GM10248 (cell line): ENCODE measurements around the gene CELA3B.
"Not testable (repeated sequence)": the region's sequence is repeated elsewhere in the genome, so short reads cannot be mapped to it uniquely, and the experiment has no call there.

Experiments
- CTCF ChIA-PET: fragments of 300-600 bp; sonication (Branson Sonifier 250); formaldehyde crosslinking; extraction: SDS; loops from one replicate; lab custom pipeline; 2021; ENCODE audit warnings: antibody characterized with exemption; lab: Yijun Ruan, JAX
- POLR2A ChIA-PET: fragments of 350-650 bp; sonication (Branson Sonifier 250); formaldehyde crosslinking; extraction: SDS; loops from one replicate; lab custom pipeline; 2020; ENCODE audit warnings: antibody characterized with exemption; lab: Yijun Ruan, JAX
- DNase-seq: peaks from one replicate; pipeline ENCODE4 v3.0.0; 2012; ENCODE audit errors: extremely low spot score
- CTCF ChIP-seq: IDR thresholded peaks from 2 replicates; pipeline ENCODE4 v1.5.1; 2012; ENCODE audit warnings: mild to moderate bottlenecking, low read depth; ENCODE audit errors: extremely low read depth, missing control alignments, control extremely low read depth

Gene CELA3B

GRCh38 chr1:21966247-21967000 lies 10.4 kb upstream of the CELA3B start:
- no peak for DNase-seq
- TF ChIP-seq CTCF = no peak
- ChIA-PET CTCF (interaction anchor here (1.3 kb wide), 1 partner anchor 18 kb away, joined by 3 read pairs; no protein-coding TSS in a partner anchor), POLR2A (no interaction called here)

GRCh38 chr1:21967216-21967615 lies 9.6 kb upstream of the CELA3B start:
- POLR2A ChIA-PET, CTCF ChIA-PET, DNase-seq: not testable (repeated sequence)

- POLR2A ChIA-PET, DNase-seq, CTCF ChIA-PET: not testable (repeated sequence)
Measured at GRCh38 chr1:21969066-21969465, 7.8 kb upstream of the CELA3B start.

- DNase-seq, POLR2A ChIA-PET, CTCF ChIA-PET: not testable (repeated sequence)
Measured at GRCh38 chr1:21970523-21970922, 6.3 kb upstream of the CELA3B start.

- POLR2A ChIA-PET, CTCF ChIA-PET, DNase-seq: not testable (repeated sequence)
Measured at GRCh38 chr1:21972973-21973441, 3.8 kb upstream of the CELA3B start.

DNA sequence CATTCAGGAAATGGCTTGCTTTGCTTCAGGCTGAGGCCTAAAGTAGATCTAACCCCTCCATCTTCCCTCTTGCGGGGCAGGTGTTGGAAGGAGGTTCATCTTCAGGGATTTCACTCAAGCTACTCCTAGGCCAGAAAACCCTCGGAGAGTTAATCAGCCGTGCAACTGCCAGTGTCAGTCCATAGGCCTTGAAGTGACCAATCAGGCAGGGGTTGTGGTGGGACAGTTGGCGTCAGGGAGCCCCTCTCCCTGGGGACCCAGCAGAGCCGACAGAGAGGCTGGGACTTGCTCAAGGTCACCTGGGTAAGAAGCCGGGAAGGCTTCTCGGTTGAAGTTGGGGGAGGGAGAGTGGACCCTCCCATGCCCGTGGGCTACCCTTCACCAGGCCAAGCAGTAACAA lies 2.9 kb upstream of the CELA3B start:
- POLR2A ChIA-PET, CTCF ChIA-PET, DNase-seq: not testable (repeated sequence)

DNA sequence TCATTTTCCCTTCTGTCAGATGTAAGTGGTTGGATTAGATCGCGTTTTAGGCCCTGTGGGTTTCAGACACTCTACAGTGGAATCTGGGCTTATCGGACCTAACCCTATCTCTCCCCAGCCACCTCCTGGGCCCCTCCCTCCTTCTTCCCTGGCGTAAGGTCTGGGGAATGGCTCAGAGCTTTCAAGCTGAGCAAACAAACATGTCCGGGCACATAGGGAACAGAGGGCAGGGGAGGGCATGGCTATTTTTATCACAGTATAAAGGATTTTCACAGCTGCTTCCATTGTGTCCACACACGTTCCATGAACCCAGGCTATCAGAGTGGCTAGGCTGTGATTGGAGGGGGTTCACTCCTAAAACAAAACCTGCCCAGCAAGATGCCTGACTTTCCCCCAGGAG lies 2.1 kb upstream of the CELA3B start:
- CTCF ChIA-PET, DNase-seq, POLR2A ChIA-PET: not testable (repeated sequence)

GRCh38 chr1:21975296-21975695 lies 1.5 kb upstream of the CELA3B start:
- CTCF ChIA-PET, DNase-seq, POLR2A ChIA-PET: not testable (repeated sequence)

DNA sequence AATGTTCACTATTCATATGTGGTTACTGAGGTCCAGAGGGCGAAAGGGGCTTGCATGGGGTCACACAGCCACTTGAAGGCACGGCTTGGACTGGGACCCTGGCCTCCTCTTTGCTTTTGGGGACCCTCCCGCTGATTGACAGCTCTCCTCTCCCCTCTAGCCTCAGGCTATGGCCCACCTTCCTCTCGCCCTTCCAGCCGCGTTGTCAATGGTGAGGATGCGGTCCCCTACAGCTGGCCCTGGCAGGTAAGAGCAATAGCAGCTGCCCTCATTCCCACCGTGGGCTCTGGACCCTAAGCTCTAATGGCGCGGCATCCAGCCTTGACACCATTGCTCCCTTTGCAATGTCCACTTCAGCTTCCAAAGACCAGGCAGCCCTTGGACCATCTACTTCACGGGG lies 1.4 kb downstream of the CELA3B start:
- DNase-seq, POLR2A ChIA-PET, CTCF ChIA-PET: not testable (repeated sequence)

DNA sequence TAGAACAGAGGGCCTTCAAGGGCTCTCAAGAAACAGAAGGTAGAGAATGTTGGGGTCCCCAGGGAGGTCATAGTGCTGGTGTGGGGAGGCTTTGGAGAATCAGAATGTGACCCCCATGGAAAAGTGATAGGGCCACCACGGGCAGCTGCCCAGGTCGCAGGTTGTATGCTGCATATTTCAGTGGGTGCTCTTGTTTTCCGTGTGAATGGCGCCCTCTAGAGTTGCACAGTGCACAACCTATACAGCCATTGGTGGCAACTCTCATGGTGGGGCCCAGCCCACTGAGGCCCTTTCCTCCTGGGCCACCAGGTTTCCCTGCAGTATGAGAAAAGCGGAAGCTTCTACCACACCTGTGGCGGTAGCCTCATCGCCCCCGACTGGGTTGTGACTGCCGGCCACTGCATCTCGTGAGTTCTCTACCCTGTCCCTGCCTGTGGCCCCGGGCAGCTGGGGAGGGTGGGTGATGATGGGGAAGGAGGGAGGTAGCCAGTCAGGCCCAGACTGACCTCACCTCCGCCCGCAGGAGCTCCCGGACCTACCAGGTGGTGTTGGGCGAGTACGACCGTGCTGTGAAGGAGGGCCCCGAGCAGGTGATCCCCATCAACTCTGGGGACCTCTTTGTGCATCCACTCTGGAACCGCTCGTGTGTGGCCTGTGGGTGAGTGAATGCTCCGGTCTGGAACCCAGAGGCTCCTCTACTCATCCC lies 3.8 kb downstream of the CELA3B start:
- POLR2A ChIA-PET, CTCF ChIA-PET, DNase-seq: not testable (repeated sequence)

DNA sequence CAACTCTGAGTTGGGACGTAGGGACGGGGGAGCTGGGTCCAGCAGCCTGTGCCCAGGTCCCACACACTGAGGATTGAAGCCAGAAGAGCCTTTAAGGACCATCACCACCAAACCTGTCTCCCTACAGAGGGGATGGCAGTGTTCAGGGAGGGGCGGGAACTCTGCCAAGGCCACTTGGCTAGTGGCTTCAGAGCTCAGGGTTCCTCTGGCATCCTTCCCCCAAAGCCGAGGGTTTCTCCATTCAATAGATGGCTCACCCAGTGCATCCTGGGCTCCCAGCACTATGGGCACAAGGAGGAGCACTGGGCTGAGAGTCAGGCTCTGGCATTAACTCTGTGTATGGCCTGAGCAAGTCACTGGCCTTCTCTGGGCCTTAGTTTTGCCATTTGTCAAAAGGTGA lies 4.4 kb downstream of the CELA3B start:
- DNase-seq, POLR2A ChIA-PET, CTCF ChIA-PET: not testable (repeated sequence)

GRCh38 chr1:21982122-21982521 lies 5.3 kb downstream of the CELA3B start:
- CTCF ChIA-PET, DNase-seq, POLR2A ChIA-PET: not testable (repeated sequence)

DNA sequence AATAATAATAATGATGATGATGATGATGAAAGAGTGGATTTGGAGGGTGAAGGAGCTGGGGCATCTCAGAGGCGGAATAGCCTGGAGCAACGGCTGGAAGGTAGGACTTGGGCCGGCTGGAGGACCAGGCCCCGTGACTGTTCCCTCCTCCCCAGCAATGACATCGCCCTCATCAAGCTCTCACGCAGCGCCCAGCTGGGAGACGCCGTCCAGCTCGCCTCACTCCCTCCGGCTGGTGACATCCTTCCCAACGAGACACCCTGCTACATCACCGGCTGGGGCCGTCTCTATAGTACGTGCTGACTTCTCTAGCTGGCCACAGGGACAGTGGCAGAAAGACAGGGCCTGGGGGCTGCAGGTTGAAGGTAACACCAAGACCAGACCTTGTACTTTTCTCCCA lies 6.7 kb downstream of the CELA3B start:
- CTCF ChIA-PET, DNase-seq, POLR2A ChIA-PET: not testable (repeated sequence)

DNA sequence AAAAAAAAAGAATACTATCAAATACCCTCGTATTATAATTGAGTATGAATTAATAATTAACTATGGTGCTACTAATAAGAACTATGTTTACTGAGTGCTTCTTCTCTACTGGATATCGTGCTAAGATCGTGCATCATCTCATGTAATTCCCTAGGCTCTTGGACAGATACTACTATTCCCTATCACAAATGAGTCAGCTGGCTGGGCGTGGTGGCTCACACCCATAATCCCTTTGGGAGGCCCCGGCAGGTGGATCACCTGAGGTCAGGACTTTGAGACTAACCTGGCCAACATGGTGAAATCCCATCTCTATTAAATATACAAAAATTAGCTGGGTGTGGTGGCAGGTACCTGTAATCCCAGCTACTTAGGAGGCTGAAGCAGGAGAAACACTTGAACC lies 9.1 kb downstream of the CELA3B start:
- CTCF ChIA-PET, POLR2A ChIA-PET, DNase-seq: not testable (repeated sequence)

DNA sequence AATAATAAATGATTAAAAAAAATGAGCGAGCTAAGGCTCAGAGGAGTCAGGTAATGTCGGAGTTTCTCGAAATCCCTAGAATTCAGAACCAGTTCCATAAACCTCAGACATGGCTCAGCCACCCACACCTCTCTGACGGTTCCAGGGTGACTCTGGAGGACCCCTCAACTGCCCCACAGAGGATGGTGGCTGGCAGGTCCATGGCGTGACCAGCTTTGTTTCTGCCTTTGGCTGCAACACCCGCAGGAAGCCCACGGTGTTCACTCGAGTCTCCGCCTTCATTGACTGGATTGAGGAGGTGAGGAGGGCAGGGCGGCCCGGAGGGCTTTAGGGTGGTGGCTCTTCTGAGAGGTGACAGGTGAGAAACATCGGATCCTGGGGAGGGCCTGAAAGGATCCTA lies 9.6 kb downstream of the CELA3B start:
- CTCF ChIA-PET, DNase-seq: not testable (repeated sequence)
- POLR2A ChIA-PET = interaction anchor here (0.6 kb wide), 1 partner anchor 771 kb away, joined by 3 read pairs; no protein-coding TSS in a partner anchor

DNA sequence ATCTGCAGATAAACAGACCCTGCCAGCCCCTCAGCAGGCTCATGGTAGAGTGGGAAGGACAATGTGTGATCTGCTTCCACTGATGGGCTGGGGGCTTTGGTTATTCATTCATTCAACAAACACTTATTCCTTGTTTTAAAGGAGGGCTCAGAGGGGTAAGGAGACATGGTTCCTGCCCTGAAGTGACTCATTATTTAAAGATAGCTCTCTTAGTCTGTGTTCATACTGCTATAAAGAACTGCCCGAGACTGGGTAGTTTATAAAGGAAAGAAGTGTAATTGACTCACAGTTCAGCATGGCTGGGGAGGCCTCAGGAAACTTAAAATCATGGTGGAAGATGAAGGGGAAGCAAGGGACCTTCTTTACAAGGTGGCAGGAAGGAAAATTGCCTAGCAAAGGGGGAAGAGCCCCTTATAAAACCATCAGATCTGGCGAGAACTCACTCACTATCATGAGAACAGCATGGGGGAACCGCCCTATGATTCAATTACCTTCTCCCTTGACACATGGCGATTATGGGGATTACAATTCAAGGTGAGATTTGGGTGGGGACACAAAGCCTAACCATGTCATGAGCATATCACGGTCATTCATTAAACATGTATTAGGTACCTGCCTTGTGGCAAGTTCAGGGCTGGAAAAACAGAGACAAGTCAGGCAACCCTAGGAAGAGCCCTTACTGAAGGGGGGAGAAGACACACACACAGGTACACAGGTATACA lies 13.0 kb downstream of the CELA3B start:
- DNase-seq, CTCF ChIA-PET: not testable (repeated sequence)
- POLR2A ChIA-PET = interaction anchor here (0.6 kb wide), 1 partner anchor 307 kb away, joined by 3 read pairs; no protein-coding TSS in a partner anchor

DNA sequence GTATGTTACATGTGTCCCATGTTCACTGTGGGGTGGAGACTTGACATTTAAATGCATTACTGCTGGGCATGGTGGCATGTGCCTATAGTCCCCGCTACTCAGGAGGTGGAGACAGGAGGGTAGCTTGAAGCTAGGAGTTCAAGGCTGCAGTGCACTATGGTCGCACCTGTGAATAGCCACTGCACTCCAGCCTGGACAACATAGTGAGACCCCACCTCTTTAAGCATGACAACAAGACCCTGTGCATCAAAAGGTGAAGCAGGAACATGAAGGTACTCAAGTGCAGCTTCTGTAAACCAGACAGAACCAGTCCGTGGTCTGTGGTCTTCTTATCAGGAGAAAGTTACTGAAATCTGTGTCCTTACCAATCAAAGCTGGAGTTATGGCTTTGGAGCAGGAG lies 15.4 kb downstream of the CELA3B start:
- CTCF ChIA-PET, DNase-seq, POLR2A ChIA-PET: not testable (repeated sequence)
